Activated T-cell treated with anti-CD3 and anti-CD28 coated beads for 24 hours (primary cell): Measurements from ENCODE around the gene SPRED2.

Experiments used
- DNase-seq: peaks from one replicate; pipeline ENCODE4 v3.0.0-alpha.2; 2020; ENCODE audit warnings: low read depth

SPRED2 gene

GRCh38 chr2:65413106-65413505 is 19.3 kb downstream of the SPRED2 start:
- no peak for DNase-seq

GRCh38 chr2:65411056-65411795 is 21.2 kb downstream of the SPRED2 start:
- no peak for DNase-seq

DNA sequence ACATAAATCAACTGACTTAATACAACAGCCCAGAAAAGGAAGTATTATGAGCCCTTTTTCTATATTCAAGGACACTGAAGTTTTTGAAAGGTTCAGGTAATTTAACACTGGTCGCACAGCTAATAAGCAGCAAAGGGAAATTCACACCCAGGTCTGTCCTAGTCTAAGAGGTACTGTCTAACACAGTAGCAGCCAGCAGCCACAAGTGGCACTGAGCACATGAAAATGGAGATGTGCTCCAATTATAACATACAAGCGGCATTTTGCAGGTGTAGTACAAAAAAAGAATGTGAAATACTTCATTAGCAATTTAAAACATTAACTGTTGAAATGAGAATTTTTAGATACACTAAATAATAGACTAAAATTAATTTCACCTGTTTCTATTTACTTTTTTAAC is 23.4 kb downstream of the SPRED2 start:
- no peak for DNase-seq

DNA sequence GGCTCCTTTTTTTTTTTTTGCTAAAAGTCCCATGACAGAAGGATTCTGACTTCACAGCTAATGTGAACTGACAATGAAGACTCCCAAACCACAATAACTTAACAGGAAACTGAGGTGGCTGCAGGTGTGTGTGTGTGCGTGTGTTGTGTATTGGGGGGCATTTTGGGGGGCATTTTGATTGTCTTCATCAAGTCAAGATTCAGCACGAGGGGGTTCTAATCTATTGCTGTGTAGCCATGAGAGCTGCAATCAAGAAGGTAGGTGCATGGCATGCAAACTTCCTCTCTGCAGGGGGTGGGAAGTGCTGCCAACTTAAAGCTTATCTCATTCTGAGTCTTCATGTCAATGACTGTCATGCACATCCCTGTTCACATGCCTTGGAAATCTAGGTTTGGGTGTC is 25.2 kb downstream of the SPRED2 start:
- no peak for DNase-seq

- DNase-seq, result no peak
These were observed 27.3 kb downstream of the SPRED2 start for GRCh38 chr2:65404988-65405697.

DNA sequence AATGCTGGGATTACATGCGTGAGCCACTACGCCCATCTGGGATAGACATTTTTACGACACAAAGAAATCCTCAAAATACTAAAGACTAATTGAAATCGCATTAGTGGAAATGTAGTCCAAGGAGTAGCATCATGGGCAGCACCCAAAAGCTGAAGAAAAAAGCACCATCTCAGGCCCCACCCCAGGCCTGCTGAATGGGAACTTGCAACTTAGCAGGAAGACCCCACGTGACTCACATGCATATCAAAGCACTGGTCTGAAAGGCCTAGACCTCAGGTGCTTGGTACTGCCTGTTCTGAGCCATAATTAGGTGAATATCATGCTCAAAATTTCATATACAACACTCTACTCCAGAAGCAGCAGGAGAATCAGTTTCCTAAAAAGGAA is 28.9 kb downstream of the SPRED2 start:
- DNase-seq, result no peak

GRCh38 chr2:65402780-65403528 is 29.4 kb downstream of the SPRED2 start:
- DNase-seq, result no peak

DNA sequence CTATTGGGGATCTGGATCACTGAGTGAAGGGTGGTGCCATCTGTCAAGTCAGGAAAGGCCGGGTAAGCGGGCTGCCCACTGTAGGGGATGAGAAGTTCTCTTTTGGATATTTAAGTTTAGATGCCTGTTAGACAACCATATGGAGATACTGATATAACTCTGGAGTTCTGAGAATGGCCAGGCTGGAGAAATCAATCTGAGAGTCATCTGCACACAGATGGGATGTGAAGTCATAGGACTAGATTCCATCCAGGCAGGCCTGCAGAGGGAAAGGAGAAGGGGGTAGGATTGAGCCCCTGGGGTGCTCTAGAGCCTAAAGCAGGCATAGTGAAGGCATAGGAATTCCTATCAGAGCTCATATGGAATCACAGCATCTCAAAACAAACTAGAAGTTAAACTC is 30.1 kb downstream of the SPRED2 start:
- no peak for DNase-seq

DNA sequence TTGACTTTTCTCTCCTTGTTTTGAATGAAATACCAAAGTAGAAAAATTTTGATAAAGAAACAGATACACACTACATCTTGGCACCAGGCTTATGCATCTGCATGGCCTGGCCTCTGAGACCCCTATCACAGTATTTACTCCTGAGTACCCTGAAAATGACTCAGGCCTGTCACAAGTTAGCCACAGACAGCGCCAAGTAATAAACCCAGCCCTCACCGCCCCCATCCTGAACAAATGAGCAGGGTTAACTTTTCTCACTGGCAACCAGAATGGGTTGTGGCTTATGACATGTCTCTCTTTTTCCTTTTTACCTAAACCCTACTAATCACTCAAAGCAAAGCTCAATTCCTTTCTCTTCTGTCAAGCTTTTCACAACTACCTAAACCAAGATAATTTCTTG is 35.3 kb downstream of the SPRED2 start:
- no peak for DNase-seq

GRCh38 chr2:65396348-65397026 is 35.9 kb downstream of the SPRED2 start:
- no peak for DNase-seq

GRCh38 chr2:65395621-65396347 is 36.6 kb downstream of the SPRED2 start:
- DNase-seq, result no peak

DNA sequence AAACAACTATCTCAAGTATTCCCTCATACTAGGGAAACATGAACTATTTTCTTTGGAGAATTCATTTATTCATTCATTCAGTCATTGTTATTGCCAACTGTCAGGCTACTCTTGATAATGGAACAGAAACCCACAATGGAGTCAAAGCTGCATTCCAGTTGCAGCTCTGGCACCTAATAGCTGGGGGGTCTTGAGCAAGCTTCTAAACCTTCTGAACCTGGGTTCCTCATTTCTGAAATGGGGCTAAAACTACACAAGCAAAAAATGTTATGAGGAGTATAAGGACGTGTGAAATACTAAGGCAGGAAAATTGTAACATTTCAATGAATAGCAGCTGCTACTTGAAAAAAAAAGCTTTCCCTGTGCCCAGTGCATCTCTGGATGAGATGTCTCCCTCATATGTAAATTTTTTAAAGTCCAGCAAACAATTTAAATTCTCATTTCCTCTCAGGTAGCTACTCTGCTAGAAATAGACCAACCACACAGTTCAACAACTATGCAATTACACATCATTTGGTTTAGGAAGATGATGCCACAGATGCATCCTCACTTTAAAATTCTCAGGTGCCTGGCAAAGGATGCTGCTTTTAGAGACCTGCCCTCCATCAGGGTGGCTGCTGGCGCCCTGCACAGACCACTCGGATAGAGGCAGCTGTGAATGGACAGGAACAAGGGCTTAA is 38.5 kb downstream of the SPRED2 start:
- no peak for DNase-seq

DNA sequence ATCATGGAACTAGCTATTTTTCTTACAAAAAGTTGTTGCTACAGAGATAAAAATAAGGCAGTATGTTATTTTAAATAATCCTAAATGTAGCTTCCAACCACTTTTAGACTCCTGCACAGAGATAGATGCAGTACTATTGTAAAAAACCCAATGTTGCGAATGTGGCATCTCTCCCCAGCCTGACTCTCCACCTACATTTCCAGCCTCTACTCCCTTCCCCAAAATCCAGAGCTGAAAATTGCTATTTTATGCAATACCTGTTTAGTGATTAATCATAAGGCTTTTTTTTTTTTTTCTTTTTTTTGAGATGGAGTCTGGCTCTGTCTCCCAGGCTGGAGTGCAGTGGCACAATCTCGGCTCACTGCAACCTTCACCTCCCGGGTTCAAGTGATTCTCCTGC is 39.4 kb downstream of the SPRED2 start:
- no peak for DNase-seq

- no peak for DNase-seq
These were observed 39.8 kb downstream of the SPRED2 start for GRCh38 chr2:65392609-65393008.

GRCh38 chr2:65390134-65390533 is 42.3 kb downstream of the SPRED2 start:
- no peak for DNase-seq

GRCh38 chr2:65389476-65389875 is 42.9 kb downstream of the SPRED2 start:
- DNase-seq, result no peak

DNA sequence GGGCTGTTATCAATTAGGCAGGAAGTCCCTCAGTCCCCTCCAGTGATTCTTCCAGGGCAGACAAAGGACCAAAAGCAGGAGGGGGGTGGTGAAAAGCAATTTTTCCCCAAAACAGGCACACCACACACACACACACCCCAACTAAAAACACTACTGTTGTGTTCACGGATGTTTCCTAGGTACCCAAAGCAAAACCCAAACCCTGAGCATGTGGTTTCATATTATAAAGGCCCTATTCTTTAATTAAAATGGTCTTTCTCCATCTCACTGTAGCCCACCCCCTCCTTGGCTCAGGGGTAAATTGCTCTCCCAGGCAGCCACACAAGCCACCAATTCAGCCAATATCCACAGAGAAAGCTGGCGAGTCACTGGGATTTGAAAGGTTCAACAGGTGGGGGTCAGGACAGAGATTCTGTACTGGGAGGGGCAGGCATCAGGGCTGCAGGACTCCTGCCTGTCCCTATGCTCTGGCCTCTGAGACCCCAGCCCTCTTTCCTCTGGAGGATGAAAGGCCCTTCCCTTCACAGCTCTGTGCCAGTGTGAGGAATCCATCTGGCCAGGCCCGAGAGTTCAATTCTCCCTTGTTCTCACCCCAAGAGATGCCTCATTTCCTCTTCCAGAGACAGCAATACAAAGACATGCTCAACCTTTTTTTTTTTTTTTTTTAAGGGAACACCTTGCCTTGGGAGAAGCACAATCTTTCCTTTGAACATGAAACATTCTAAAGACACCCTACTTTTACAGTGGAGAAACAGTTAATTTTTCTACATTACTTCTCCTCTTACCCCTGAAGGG is 43.6 kb downstream of the SPRED2 start:
- no peak for DNase-seq

GRCh38 chr2:65388051-65388531 is 44.3 kb downstream of the SPRED2 start:
- no peak for DNase-seq

- no peak for DNase-seq
These were observed 45.4 kb downstream of the SPRED2 start for GRCh38 chr2:65386989-65387388.

GRCh38 chr2:65386344-65386743 is 46.1 kb downstream of the SPRED2 start:
- no peak for DNase-seq
